ENCODE results near the gene TNFRSF1B. TPM values are rescaled to one million over a fixed set of nuclear protein-coding genes. Genes with fewer than 3 reads are reported as not detected.

Gene TNFRSF1B
- total and polyA plus RNA-seq, 2 of the 8 experiments (the other 6 are each of a cell fraction or from before 2014, with no cell fraction given), result 1.7 to 2.9 TPM

DNA sequence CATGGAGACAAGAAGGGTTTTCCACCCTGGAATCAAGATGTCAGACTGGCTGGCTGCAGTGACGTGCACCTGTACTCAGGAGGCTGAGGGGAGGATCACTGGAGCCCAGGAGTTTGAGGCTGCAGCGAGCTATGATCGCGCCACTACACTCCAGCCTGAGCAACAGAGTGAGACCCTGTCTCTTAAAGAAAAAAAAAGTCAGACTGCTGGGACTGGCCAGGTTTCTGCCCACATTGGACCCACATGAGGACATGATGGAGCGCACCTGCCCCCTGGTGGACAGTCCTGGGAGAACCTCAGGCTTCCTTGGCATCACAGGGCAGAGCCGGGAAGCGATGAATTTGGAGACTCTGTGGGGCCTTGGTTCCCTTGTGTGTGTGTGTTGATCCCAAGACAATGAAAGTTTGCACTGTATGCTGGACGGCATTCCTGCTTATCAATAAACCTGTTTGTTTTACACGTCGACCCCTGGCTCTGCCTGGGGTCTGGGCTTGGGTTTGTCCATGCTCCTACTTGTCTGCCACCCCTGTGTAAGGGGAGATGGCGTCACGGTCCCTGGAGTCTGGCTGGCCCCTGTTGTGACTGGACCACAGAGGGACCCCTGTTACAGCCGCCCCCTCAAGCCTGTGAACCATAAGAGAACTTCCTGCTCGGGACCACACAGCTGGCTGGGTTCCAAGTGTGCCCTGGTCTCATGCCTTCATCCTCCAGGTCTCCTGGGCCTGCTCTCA lies 42.1 kb downstream of the TNFRSF1B start (continued):
- TF ChIP-seq, protein P1, sequence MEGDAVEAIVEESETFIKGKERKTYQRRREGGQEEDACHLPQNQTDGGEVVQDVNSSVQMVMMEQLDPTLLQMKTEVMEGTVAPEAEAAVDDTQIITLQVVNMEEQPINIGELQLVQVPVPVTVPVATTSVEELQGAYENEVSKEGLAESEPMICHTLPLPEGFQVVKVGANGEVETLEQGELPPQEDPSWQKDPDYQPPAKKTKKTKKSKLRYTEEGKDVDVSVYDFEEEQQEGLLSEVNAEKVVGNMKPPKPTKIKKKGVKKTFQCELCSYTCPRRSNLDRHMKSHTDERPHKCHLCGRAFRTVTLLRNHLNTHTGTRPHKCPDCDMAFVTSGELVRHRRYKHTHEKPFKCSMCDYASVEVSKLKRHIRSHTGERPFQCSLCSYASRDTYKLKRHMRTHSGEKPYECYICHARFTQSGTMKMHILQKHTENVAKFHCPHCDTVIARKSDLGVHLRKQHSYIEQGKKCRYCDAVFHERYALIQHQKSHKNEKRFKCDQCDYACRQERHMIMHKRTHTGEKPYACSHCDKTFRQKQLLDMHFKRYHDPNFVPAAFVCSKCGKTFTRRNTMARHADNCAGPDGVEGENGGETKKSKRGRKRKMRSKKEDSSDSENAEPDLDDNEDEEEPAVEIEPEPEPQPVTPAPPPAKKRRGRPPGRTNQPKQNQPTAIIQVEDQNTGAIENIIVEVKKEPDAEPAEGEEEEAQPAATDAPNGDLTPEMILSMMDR (IDR thresholded peaks at IDR 0.05; ENCODE audit: control extremely low read depth in 1 of 3, insufficient read depth in 1 of 3, low read depth in 1 of 3, low read length in 3 of 3), result peak; percentile 94 to 98 (median 94)
- TF ChIP-seq CHD1 (IDR thresholded peaks at IDR 0.05; ENCODE audit: low read depth, low read length), result no peak

Data from H1 (cell line).